HepG2 (cell line): ENCODE data around the gene EMILIN1. TPM values are rescaled to one million over a fixed set of nuclear protein-coding genes. Genes with fewer than 3 reads are reported as not detected.

Experiments
- ARID2 ChIP-seq: sonication (generic); formaldehyde crosslinking; IDR thresholded peaks from 2 replicates; pipeline ENCODE4 v1.8.1; 2022; ENCODE audit warnings: mild to moderate bottlenecking, missing genetic modification reagents, borderline replicate concordance
- EED ChIP-seq: sonication (generic); formaldehyde crosslinking; IDR thresholded peaks from 2 replicates; pipeline ENCODE4 v1.5.0; 2020; ENCODE audit warnings: mild to moderate bottlenecking, missing genetic modification reagents
- GABPA ChIP-seq, 2 experiments: IDR thresholded peaks; 2 replicates each; pipeline ENCODE4 v1.6.1; 2011 to 2016; ENCODE audit warnings: low read depth in 2 of 2, low read length in 1 of 2, missing biosample characterization in 1 of 2, missing genetic modification characterization in 1 of 2
- JUNB ChIP-seq: sonication (generic); formaldehyde crosslinking; IDR thresholded peaks from 2 replicates; pipeline ENCODE4 v1.8.0; 2022; ENCODE audit warnings: missing genetic modification reagents, mild to moderate bottlenecking, borderline replicate concordance
- KDM4B ChIP-seq: sonication (generic); formaldehyde crosslinking; IDR thresholded peaks from 2 replicates; pipeline ENCODE4 v1.4.0; 2020; ENCODE audit warnings: missing genetic modification reagents
- MZF1 ChIP-seq: sonication (generic); formaldehyde crosslinking; IDR thresholded peaks from 2 replicates; pipeline ENCODE4 v1.8.1; 2023; ENCODE audit warnings: mild to moderate bottlenecking, missing genetic modification reagents, borderline replicate concordance
- NPAS2 ChIP-seq: sonication (generic); formaldehyde crosslinking; IDR thresholded peaks from 2 replicates; pipeline ENCODE4 v1.8.0; 2022; ENCODE audit warnings: mild to moderate bottlenecking, missing genetic modification reagents, borderline replicate concordance
- ZNF772 ChIP-seq: sonication (generic); formaldehyde crosslinking; IDR thresholded peaks from 2 replicates; pipeline ENCODE4 v1.5.0; 2020; ENCODE audit warnings: mild to moderate bottlenecking, missing genetic modification reagents
- polyA plus RNA-seq, 8 experiments: library from polyadenylated mRNA; depleted of rRNA in 3 of 8; stranded (reverse) in 7 of 8; unstranded in 1 of 8; fragments of >200 nt; fragmentation: Illumina TruSeq in 4 of 8; extraction: Trizol in 4 of 8; gene quantifications; 2 replicates each; pipeline versions ENCODE4 v1.2.1 to v1.2.3, GENCODE V29; 2011 to 2016; ENCODE audit warnings: low read depth in 4 of 8, missing spikeins in 1 of 8, mixed read lengths in 1 of 8; ENCODE audit not compliant: insufficient read depth in 1 of 8
- total RNA-seq, 5 experiments: library from RNA; depleted of rRNA; stranded (reverse); fragments of >200 nt; fragmentation: Illumina TruSeq; extraction: Trizol; gene quantifications; 2 replicates each; pipeline ENCODE4 v1.2.3, GENCODE V29; 2016; ENCODE audit warnings: low read depth in 1 of 5
- TF ChIP-seq, protein P1 (sequence below): sonication (generic); formaldehyde crosslinking; IDR thresholded peaks from 2 replicates; pipeline ENCODE4 v1.5.1; 2020; ENCODE audit warnings: missing genetic modification reagents, mild to moderate bottlenecking, borderline replicate concordance
- TF ChIP-seq, protein P2 (sequence below), 2 experiments: fragments of 450-650 bp in 1 of 2; sonication (generic) in 1 of 2; formaldehyde crosslinking in 1 of 2; IDR thresholded peaks; 2 replicates each; pipeline versions ENCODE4 v1.6.1 to v1.8.0; 2016 to 2022; ENCODE audit warnings: antibody characterized with exemption in 1 of 2, mild to moderate bottlenecking in 1 of 2, missing genetic modification reagents in 1 of 2
- TF ChIP-seq, protein P3 (sequence below): sonication (generic); formaldehyde crosslinking; IDR thresholded peaks from 2 replicates; pipeline ENCODE4 v1.4.0; 2020; ENCODE audit warnings: missing genetic modification reagents, borderline replicate concordance

Gene EMILIN1
- total and polyA plus RNA-seq, 2 of the 13 experiments (the other 11 are each of a cell fraction or from before 2014, with no cell fraction given) = 8.1 to 9.7 TPM

DNA sequence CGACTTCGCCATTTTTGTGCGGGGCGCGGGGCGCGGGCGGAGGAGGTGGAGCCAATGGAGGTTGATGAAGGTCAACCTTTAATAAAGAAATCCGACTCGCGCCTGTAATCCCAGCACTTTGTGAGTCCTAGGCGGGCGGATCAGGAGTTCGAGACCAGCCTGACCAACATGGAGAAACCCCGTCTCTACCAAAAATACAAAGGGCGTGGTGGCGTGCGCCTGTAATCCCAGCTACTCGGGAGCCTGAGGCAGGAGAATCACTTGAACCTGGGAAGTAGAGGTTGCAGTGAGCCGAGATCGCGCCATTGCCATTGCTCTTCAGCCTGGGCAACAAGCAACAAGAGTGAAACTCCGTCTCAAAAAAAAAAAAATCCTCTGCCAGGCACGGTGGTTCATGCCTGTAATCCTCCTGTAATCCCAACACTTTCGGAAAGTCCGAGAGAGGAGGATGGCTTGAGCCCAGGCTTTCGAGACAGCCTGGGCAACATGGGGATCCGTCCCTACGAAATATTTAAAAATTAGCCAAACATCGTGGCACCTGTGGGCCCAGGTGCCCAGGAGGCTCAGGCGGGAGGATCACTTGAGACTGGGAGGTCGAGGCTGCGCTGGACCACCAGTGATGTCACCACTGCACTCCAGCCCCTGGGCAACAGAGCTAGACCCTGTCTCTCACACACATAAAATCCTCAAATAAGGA is 56.5 kb downstream of the EMILIN1 start (continued):
- no peak for TF ChIP-seq GABPA (IDR thresholded peaks at IDR 0.05; ENCODE audit: low read depth, low read length)
- 0 out of 2 replicates have a peak, but pooled peaks have one; percentile 22 for TF ChIP-seq GABPA (CRISPR knock-in tag; IDR thresholded peaks at IDR 0.05; ENCODE audit: low read depth)
- TF ChIP-seq, protein P1, sequence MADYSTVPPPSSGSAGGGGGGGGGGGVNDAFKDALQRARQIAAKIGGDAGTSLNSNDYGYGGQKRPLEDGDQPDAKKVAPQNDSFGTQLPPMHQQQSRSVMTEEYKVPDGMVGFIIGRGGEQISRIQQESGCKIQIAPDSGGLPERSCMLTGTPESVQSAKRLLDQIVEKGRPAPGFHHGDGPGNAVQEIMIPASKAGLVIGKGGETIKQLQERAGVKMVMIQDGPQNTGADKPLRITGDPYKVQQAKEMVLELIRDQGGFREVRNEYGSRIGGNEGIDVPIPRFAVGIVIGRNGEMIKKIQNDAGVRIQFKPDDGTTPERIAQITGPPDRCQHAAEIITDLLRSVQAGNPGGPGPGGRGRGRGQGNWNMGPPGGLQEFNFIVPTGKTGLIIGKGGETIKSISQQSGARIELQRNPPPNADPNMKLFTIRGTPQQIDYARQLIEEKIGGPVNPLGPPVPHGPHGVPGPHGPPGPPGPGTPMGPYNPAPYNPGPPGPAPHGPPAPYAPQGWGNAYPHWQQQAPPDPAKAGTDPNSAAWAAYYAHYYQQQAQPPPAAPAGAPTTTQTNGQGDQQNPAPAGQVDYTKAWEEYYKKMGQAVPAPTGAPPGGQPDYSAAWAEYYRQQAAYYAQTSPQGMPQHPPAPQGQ = no peak
- no peak for TF ChIP-seq MZF1 (CRISPR knock-in tag)
- TF ChIP-seq NPAS2 (CRISPR knock-in tag) = no peak
- TF ChIP-seq EED (CRISPR knock-in tag) = no peak
- TF ChIP-seq ZNF772 (CRISPR knock-in tag) = no peak
- no peak for TF ChIP-seq KDM4B
- no peak for TF ChIP-seq JUNB (CRISPR knock-in tag)
- TF ChIP-seq ARID2 (CRISPR knock-in tag) = peak; percentile 82; the same call in 1 of the 2 replicates
- TF ChIP-seq, protein P2, sequence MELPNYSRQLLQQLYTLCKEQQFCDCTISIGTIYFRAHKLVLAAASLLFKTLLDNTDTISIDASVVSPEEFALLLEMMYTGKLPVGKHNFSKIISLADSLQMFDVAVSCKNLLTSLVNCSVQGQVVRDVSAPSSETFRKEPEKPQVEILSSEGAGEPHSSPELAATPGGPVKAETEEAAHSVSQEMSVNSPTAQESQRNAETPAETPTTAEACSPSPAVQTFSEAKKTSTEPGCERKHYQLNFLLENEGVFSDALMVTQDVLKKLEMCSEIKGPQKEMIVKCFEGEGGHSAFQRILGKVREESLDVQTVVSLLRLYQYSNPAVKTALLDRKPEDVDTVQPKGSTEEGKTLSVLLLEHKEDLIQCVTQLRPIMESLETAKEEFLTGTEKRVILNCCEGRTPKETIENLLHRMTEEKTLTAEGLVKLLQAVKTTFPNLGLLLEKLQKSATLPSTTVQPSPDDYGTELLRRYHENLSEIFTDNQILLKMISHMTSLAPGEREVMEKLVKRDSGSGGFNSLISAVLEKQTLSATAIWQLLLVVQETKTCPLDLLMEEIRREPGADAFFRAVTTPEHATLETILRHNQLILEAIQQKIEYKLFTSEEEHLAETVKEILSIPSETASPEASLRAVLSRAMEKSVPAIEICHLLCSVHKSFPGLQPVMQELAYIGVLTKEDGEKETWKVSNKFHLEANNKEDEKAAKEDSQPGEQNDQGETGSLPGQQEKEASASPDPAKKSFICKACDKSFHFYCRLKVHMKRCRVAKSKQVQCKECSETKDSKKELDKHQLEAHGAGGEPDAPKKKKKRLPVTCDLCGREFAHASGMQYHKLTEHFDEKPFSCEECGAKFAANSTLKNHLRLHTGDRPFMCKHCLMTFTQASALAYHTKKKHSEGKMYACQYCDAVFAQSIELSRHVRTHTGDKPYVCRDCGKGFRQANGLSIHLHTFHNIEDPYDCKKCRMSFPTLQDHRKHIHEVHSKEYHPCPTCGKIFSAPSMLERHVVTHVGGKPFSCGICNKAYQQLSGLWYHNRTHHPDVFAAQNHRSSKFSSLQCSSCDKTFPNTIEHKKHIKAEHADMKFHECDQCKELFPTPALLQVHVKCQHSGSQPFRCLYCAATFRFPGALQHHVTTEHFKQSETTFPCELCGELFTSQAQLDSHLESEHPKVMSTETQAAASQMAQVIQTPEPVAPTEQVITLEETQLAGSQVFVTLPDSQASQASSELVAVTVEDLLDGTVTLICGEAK (IDR thresholded peaks at IDR 0.05) = no peak
- TF ChIP-seq, protein P2 (CRISPR knock-in tag; IDR thresholded peaks at IDR 0.05) = no peak
- TF ChIP-seq, protein P3, sequence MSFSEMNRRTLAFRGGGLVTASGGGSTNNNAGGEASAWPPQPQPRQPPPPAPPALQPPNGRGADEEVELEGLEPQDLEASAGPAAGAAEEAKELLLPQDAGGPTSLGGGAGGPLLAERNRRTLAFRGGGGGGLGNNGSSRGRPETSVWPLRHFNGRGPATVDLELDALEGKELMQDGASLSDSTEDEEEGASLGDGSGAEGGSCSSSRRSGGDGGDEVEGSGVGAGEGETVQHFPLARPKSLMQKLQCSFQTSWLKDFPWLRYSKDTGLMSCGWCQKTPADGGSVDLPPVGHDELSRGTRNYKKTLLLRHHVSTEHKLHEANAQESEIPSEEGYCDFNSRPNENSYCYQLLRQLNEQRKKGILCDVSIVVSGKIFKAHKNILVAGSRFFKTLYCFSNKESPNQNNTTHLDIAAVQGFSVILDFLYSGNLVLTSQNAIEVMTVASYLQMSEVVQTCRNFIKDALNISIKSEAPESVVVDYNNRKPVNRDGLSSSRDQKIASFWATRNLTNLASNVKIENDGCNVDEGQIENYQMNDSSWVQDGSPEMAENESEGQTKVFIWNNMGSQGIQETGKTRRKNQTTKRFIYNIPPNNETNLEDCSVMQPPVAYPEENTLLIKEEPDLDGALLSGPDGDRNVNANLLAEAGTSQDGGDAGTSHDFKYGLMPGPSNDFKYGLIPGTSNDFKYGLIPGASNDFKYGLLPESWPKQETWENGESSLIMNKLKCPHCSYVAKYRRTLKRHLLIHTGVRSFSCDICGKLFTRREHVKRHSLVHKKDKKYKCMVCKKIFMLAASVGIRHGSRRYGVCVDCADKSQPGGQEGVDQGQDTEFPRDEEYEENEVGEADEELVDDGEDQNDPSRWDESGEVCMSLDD (CRISPR knock-in tag) = no peak
